PC-3 (cell line): ENCODE measurements around the gene PITRM1. TPM values are rescaled to one million over a fixed set of nuclear protein-coding genes. Genes with fewer than 3 reads are reported as not detected.

Experiments used
- ATAC-seq: fragments of 200-7000 bp; cut with Tn5 transposase; 2 replicates; pipeline ENCODE4 v1.9.1; 2020; ENCODE audit warnings: mild to moderate bottlenecking, moderate library complexity
- BruUV-seq: library from RNA; stranded (reverse); fragments of 400-500 nt; replicated peaks from 2 replicates; lab custom pipeline; 2021; lab: Mats Ljungman, UMichigan
- CTCF ChIA-PET: fragments of 300-600 bp; sonication (Branson Sonifier 250); formaldehyde crosslinking; loops from one replicate; lab custom pipeline; 2022; ENCODE audit warnings: antibody characterized with exemption; lab: Charles Lee
- POLR2A ChIA-PET: fragments of 300-600 bp; sonication (Branson Sonifier 250); formaldehyde crosslinking; loops from one replicate; lab custom pipeline; 2022; ENCODE audit warnings: antibody characterized with exemption; ENCODE audit not compliant: unreplicated experiment; lab: Charles Lee
- DNase-seq: peaks from one replicate; pipeline ENCODE4 v3.0.0-alpha.2; 2015
- H2AFZ ChIP-seq: fragments of 300-600 bp; sonication (generic); 2 replicates; pipeline ENCODE4 v1.6.0; 2016; ENCODE audit warnings: antibody characterized with exemption, low read length
- H3F3A ChIP-seq: fragments of 300-600 bp; sonication (generic); one replicate; pipeline ENCODE4 v1.6.0; 2017; ENCODE audit warnings: antibody characterized with exemption, low read length, control low read depth, mild to moderate bottlenecking; ENCODE audit not compliant: unreplicated experiment
- H3K27ac ChIP-seq: fragments of 300-600 bp; sonication (generic); 2 replicates; pipeline ENCODE4 v1.5.1; 2016; ENCODE audit warnings: mild to moderate bottlenecking, low read length
- H3K27me3 ChIP-seq: fragments of 300-600 bp; sonication (generic); 2 replicates; pipeline ENCODE4 v1.6.1; 2016; ENCODE audit warnings: low read length, mixed read lengths
- H3K36me3 ChIP-seq: fragments of 300-600 bp; sonication (generic); 2 replicates; pipeline ENCODE4 v1.6.1; 2016; ENCODE audit warnings: low read depth, mixed run types, low read length, mixed read lengths
- H3K4me1 ChIP-seq: fragments of 300-600 bp; sonication (generic); 2 replicates; pipeline ENCODE4 v1.5.1; 2016; ENCODE audit warnings: low read length; ENCODE audit not compliant: insufficient read depth
- H3K4me2 ChIP-seq: fragments of 300-600 bp; sonication (generic); 2 replicates; pipeline ENCODE4 v1.6.0; 2016; ENCODE audit warnings: low read length
- H3K4me3 ChIP-seq: fragments of 300-600 bp; sonication (generic); 2 replicates; pipeline ENCODE4 v1.5.1; 2016; ENCODE audit warnings: mild to moderate bottlenecking, low read length, mixed read lengths
- H3K79me2 ChIP-seq: fragments of 300-600 bp; sonication (generic); 2 replicates; pipeline ENCODE4 v1.6.1; 2017; ENCODE audit warnings: low read length, mixed read lengths
- H3K9ac ChIP-seq: fragments of 300-600 bp; sonication (generic); 2 replicates; pipeline ENCODE4 v1.6.0; 2016; ENCODE audit warnings: mild to moderate bottlenecking, low read length
- H3K9me2 ChIP-seq: fragments of 300-600 bp; sonication (generic); replicated peaks from 2 replicates; pipeline ENCODE4 v1.6.1; 2016; ENCODE audit warnings: mixed run types, low read length, mixed read lengths
- H3K9me3 ChIP-seq: fragments of 300-600 bp; sonication (generic); 2 replicates; pipeline ENCODE4 v1.6.1; 2016; ENCODE audit warnings: low read length, mixed read lengths
- H4K20me1 ChIP-seq: fragments of 300-600 bp; sonication (generic); 2 replicates; pipeline ENCODE4 v1.6.1; 2016; ENCODE audit warnings: low read length, mixed read lengths
- CTCF ChIP-seq: fragments of 300-600 bp; sonication (generic); conservative IDR thresholded peaks from 2 replicates; pipeline ENCODE4 v1.5.1; 2017; ENCODE audit warnings: antibody characterized with exemption, low read depth, mild to moderate bottlenecking, low read length
- EZH2 ChIP-seq: fragments of 300-600 bp; sonication (generic); IDR thresholded peaks from one replicate; pipeline ENCODE4 v1.6.1; 2017; ENCODE audit warnings: antibody characterized with exemption, mild to moderate bottlenecking, low read length; ENCODE audit not compliant: unreplicated experiment
- EZH2phosphoT487 ChIP-seq: fragments of 300-600 bp; sonication (generic); IDR thresholded peaks from 2 replicates; pipeline ENCODE4 v1.6.1; 2018; ENCODE audit warnings: mild to moderate bottlenecking, antibody characterized with exemption, low read length, borderline replicate concordance
- intact Hi-C: fragments of 100-400 bp; cut with micrococcal nuclease; formaldehyde crosslinking; loops from 2 replicates; pipeline ENCODE4 v1.9.0; 2023
- total RNA-seq: library from RNA; depleted of rRNA; stranded (reverse); fragments of >200 nt; gene quantifications from 2 replicates; pipeline ENCODE4 v1.2.3, GENCODE V29; 2014

The PITRM1 gene
- total RNA-seq, 1 experiment from 2014 or later = 73.2 TPM

GRCh38 chr10:3215153-3215775, 42.7 kb upstream of the PITRM1 start:
- intact Hi-C loops = no loop called here
- H4K20me1 ChIP-seq = no peaks in the 10 kb centered on the region
- no peak overlapping the region for H3K4me2 ChIP-seq
- H2AFZ ChIP-seq = no peak overlapping the region
- POLR2A ChIA-PET = no interaction called here
- H3F3A ChIP-seq = no peaks in the 10 kb centered on the region
- H3K27ac ChIP-seq = no peak overlapping the region
- TF ChIP-seq CTCF = no peak
- no peak for TF ChIP-seq EZH2
- no peak for TF ChIP-seq EZH2phosphoT487
- no TSS peak for BruUV-seq
- no peaks in the 10 kb centered on the region for H3K9me3 ChIP-seq
- H3K9ac ChIP-seq = no peak overlapping the region
- no peaks in the 10 kb centered on the region for H3K9me2 ChIP-seq
- ATAC-seq (no peak), DNase-seq (no peak)
- H3K27me3 ChIP-seq = no peaks in the 10 kb centered on the region
- no peak overlapping the region for H3K4me3 ChIP-seq
- H3K4me1 ChIP-seq = no peaks in the 10 kb centered on the region
- CTCF ChIA-PET = no interaction called here
- no peaks in the 10 kb centered on the region for H3K36me3 ChIP-seq
- H3K79me2 ChIP-seq = no peaks in the 10 kb centered on the region

GRCh38 chr10:3213758-3214515, 41.4 kb upstream of the PITRM1 start:
- ChIA-PET CTCF (no interaction called here), POLR2A (no interaction called here)
- H2AFZ ChIP-seq = no peak overlapping the region
- TF ChIP-seq CTCF (no peak), EZH2phosphoT487 (no peak), EZH2 (no peak)
- no peaks in the 10 kb centered on the region for H3K79me2 ChIP-seq
- BruUV-seq = no TSS peak
- H3K9me3 ChIP-seq = no peaks in the 10 kb centered on the region
- no peaks in the 10 kb centered on the region for H3F3A ChIP-seq
- DNase-seq (no peak), ATAC-seq (no peak)
- H3K36me3 ChIP-seq = no peaks in the 10 kb centered on the region
- H3K4me1 ChIP-seq = no peaks in the 10 kb centered on the region
- no peaks in the 10 kb centered on the region for H4K20me1 ChIP-seq
- H3K4me3 ChIP-seq = no peak overlapping the region
- intact Hi-C loops = no loop called here
- H3K4me2 ChIP-seq = no peak overlapping the region
- no peak overlapping the region for H3K27ac ChIP-seq
- no peak overlapping the region for H3K9ac ChIP-seq
- H3K9me2 ChIP-seq = no peaks in the 10 kb centered on the region
- no peaks in the 10 kb centered on the region for H3K27me3 ChIP-seq

GRCh38 chr10:3213208-3213607, 40.6 kb upstream of the PITRM1 start:
- Histone ChIP-seq H3K4me1 (no peaks in the 10 kb centered on the region), H3K4me3 (no peak overlapping the region), H2AFZ (no peak overlapping the region), H3K79me2 (no peaks in the 10 kb centered on the region), H3K9ac (no peak overlapping the region), H3F3A (no peaks in the 10 kb centered on the region), H3K27ac (no peak overlapping the region), H3K36me3 (no peaks in the 10 kb centered on the region), H3K27me3 (no peaks in the 10 kb centered on the region), H3K4me2 (no peak overlapping the region), H3K9me2 (no peaks in the 10 kb centered on the region), H4K20me1 (no peaks in the 10 kb centered on the region), H3K9me3 (no peaks in the 10 kb centered on the region)
- ATAC-seq (no peak), DNase-seq (no peak)
- TF ChIP-seq EZH2phosphoT487 = no peak
- no peak for TF ChIP-seq EZH2
- no peak for TF ChIP-seq CTCF
- ChIA-PET POLR2A (no interaction called here), CTCF (no interaction called here)
- intact Hi-C loops = no loop called here
- BruUV-seq = no TSS peak
